Right cardiac atrium (tissue), 5 donors: ENCODE results near the gene FNIP2. TPM values are rescaled to one million over a fixed set of nuclear protein-coding genes. Genes with fewer than 3 reads are reported as not detected.
"Not testable (repeated sequence)": the region's sequence is repeated elsewhere in the genome, so short reads cannot be mapped to it uniquely, and the experiment has no call there.

Experiments used
- ATAC-seq, 2 donors: fragments of 200-7000 bp; cut with Tn5 transposase; one replicate each; pipeline versions ENCODE4 v1.8.0 to v1.9.1; 2020; ENCODE audit warnings: moderate library complexity in 2 of 2, mild to moderate bottlenecking in 1 of 2
- DNase-seq, 3 donors: peaks; one replicate each; pipeline ENCODE4 v3.0.0-alpha.2; 2020
- H3K27ac ChIP-seq: one replicate; pipeline ENCODE4 v1.5.1; 2013; ENCODE audit warnings: mild to moderate bottlenecking, low read length, control low read depth, moderate library complexity
- H3K27me3 ChIP-seq: one replicate; pipeline ENCODE4 v1.6.1; 2013; ENCODE audit not compliant: control insufficient read depth, insufficient read depth
- H3K4me1 ChIP-seq: one replicate; pipeline ENCODE4 v1.6.1; 2013; ENCODE audit warnings: low read length; ENCODE audit not compliant: control insufficient read depth, insufficient read depth
- H3K4me3 ChIP-seq: one replicate; pipeline ENCODE4 v1.5.1; 2013; ENCODE audit warnings: low read length, control low read depth
- H3K9me3 ChIP-seq: one replicate; pipeline ENCODE4 v1.6.1; 2013; ENCODE audit warnings: low read length; ENCODE audit not compliant: control insufficient read depth
- WGBS: extraction: QIAGEN DNeasy Blood & Tissue Kit; methylation state at CpG from one replicate; pipeline ENCODE4 v1.1.7; 2013; 5-methylcytosine and 5-hydroxymethylcytosine counted together
- intact Hi-C, 4 donors: fragments of 100-400 bp; cut with DNase I; formaldehyde crosslinking; loops; one replicate each; pipeline versions ENCODE4 v1.11.0 to v1.14.0; 2022 to 2023
- polyA plus RNA-seq: library from polyadenylated mRNA; stranded (reverse); fragments of 200-250 nt; gene quantifications from one replicate; pipeline ENCODE4 v1.2.3, GENCODE V29; 2013
- total RNA-seq, 4 donors: library from RNA; stranded (reverse); fragmentation: NEBNext Ultra II Directional; extraction: Animal tissue kit (Norgen Biotek cat#: 25700); gene quantifications; one replicate each; pipeline ENCODE4 v1.2.1, GENCODE V29; 2021
- donor health status: healthy with polysubstance abuse.
- donor health status: DM: no; HTN: yes; CAD: no.
- donor health status: DM: no; HTN: no; CAD: no.
- donor health status: DM: no; HTN: yes; CAD: no; lungs with severe emphysema.
- donor health status: DM: yes; HTN: yes; CAD: no.

FNIP2 gene
- total and polyA plus RNA-seq, 5 donors = 16.4 to 59.5 (median 46.3) TPM

GRCh38 chr4:158739600-158739999 is 29.2 kb upstream of the FNIP2 start:
- no peaks in the 10 kb centered on the region for H3K9me3 ChIP-seq
- DNase-seq (no peak), ATAC-seq (no peak)
- WGBS = 97% methylated on average over 2 of the region's 2 CpGs
- no peaks in the 10 kb centered on the region for H3K4me1 ChIP-seq
- no peak overlapping the region for H3K27ac ChIP-seq
- no peak overlapping the region for H3K4me3 ChIP-seq
- H3K27me3 ChIP-seq = no peaks in the 10 kb centered on the region
- intact Hi-C loops = no loop called here

DNA sequence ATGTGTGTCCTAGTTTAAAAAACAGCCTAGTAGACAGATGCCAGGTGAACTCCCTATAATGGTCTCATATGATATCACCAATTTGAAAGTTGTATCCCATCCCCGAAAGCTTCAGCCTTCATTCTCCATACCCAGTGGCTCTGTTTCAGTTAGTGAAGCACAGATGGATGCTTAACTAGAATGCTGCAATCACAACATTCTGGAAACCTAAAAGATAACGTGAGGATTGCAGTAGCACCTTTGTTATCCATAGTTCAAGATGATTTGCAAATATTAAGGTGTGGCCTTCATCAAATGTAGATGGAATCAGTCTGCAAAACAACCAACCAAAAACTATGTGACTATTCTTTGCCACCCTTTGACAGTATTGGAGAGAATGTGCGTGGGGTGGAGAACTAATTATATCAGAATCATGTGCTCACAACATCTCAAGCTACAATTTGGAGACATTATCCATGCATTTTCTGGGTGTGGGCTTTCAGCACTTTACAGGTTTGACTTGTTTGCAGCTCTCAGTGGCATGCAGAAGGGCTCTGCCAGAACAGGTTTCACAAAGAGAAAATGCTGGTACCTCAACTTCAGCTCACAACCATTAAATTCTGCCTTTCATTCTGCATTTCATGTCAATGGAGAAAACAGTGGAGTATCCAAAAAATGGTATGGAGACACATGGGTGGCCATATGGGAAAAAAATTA is 27.4 kb upstream of the FNIP2 start:
- 83% methylated on average over 3 of the region's 3 CpGs for WGBS
- no peak overlapping the region for H3K4me3 ChIP-seq
- H3K27me3 ChIP-seq = no peaks in the 10 kb centered on the region
- no peak overlapping the region for H3K27ac ChIP-seq
- intact Hi-C loops = no loop called here
- no peak for DNase-seq
- no peaks in the 10 kb centered on the region for H3K4me1 ChIP-seq
- no peaks in the 10 kb centered on the region for H3K9me3 ChIP-seq
- no peak for ATAC-seq

DNA sequence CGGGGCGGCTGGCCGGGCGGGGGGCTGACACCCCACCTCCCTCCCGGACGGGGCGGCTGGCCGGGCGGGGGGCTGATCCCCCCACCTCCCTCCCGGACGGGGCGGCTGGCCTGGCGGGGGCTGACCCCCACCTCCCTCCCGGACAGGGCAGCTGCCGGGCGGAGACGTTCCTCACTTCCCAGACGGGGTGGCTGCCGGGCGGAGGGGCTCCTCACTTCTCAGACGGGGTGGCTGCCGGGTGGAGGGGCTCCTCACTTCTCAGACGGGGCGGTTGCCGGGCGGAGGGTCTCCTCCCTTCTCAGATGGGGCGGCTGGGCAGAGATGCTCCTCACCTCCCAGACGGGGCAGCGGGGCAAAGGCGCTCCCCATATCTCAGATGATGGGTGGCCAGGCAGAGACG is 22.3 kb upstream of the FNIP2 start:
- ATAC-seq, H3K27me3 ChIP-seq, DNase-seq, H3K27ac ChIP-seq, H3K4me1 ChIP-seq, H3K4me3 ChIP-seq, H3K9me3 ChIP-seq, intact Hi-C loops: not testable (repeated sequence)
- WGBS = 97% methylated on average over 31 of the region's 31 CpGs

GRCh38 chr4:158750379-158750778 is 18.4 kb upstream of the FNIP2 start:
- intact Hi-C loops = no loop called here
- Histone ChIP-seq H3K9me3 (no peaks in the 10 kb centered on the region), H3K27ac (no peak overlapping the region), H3K4me3 (no peak overlapping the region), H3K4me1 (no peaks in the 10 kb centered on the region), H3K27me3 (no peaks in the 10 kb centered on the region)
- ATAC-seq (no peak), DNase-seq (no peak)
- 68% methylated on average over 3 of the region's 3 CpGs for WGBS

DNA sequence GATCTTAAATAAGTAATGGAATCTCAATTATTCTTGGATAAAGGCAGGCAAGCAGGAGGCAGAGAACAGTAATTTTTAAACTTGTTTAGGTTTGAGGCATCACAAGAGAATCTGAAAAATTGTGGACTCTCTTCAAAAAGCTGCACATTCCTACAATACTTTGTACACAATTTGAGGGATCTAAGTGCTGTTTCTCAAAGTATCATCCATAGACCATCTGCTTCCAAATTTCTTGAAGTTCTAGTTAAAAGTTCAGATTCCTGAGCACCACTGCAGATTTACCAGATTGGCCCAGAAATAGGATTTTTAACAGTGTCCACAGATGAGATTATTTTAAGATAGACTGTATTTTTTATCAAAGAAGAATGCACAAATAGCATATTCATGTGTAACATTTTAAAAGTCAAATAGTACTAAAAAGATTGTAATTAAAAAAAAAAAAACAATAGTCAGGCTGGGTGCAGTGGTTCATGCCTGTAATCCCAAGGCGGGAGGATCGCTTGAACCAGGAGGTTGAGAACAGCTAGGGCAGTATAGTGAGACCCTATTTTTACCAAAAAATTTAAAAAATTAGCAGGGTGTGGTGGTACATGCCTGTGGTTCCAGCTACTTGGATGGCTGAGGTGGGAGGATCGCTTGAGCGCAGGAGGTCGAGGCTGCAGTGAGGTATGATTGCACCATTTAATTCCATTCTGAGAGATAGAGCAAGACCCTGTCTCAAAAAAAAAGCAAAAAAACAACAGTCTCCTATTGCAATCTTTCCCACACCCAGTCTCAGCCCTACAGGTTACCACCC is 14.2 kb upstream of the FNIP2 start:
- Histone ChIP-seq H3K27ac (no peak overlapping the region), H3K4me1 (no peaks in the 10 kb centered on the region), H3K9me3 (no peaks in the 10 kb centered on the region), H3K4me3 (no peak overlapping the region), H3K27me3 (no peaks in the 10 kb centered on the region)
- WGBS = 97% methylated on average over 5 of the region's 5 CpGs
- no peak for DNase-seq
- intact Hi-C loops = no loop called here
- no peak for ATAC-seq

GRCh38 chr4:158755819-158756218 is 13.0 kb upstream of the FNIP2 start:
- not testable (repeated sequence) for ATAC-seq
- 94% methylated on average over 7 of the region's 7 CpGs for WGBS

DNA sequence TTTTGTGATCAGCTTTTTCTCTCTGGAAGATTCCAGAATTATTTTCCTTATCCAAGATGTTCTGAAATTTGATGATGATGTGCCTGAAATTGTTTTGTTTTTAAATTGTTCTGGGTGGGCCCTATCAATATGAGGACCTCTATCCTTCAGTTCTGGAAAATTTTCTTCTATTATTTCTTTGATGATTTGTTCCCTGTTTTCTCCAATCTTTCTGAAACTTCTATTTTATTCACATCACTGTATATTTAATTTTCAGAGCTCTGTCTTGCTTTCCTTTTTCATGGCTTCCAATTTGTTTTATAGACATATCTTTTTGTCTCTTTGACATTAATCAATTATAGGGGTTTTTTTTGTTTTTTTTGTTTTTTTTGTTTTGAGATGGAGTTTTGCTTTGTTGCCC is 12.2 kb upstream of the FNIP2 start:
- no peak overlapping the region for H3K27ac ChIP-seq
- no peaks in the 10 kb centered on the region for H3K27me3 ChIP-seq
- H3K4me1 ChIP-seq = no peaks in the 10 kb centered on the region
- ATAC-seq = no peak
- no peak overlapping the region for H3K4me3 ChIP-seq
- DNase-seq = no peak
- intact Hi-C loops = no loop called here
- H3K9me3 ChIP-seq = no peaks in the 10 kb centered on the region

More at GRCh38 chr4:158755819-158756218, 13.0 kb upstream of the FNIP2 start:
- H3K4me3 ChIP-seq, intact Hi-C loops, H3K9me3 ChIP-seq, H3K4me1 ChIP-seq, H3K27me3 ChIP-seq, H3K27ac ChIP-seq, DNase-seq: not testable (repeated sequence)

DNA sequence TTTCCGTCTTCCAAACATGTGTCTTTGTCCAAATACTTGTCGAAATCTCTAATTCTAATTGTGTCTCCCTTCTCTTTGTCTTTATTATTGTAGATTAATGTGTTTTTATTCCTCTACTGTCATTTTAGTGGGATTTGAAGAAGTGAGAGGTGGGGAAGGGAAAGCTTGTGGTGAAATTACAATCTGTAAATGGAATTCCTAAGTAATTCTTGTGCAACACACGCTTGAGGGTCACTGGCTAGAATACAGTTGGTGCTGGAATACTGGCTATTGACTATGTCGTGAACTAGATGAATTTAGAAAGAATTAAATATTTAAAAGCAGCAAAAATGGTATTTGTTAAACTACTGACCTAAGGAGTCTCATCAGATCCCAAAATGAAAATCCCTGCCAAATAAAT is 10.7 kb upstream of the FNIP2 start:
- no peak overlapping the region for H3K27ac ChIP-seq
- ATAC-seq = no peak
- WGBS = 92% methylated on average over 4 of the region's 4 CpGs
- intact Hi-C loops = no loop called here
- H3K27me3 ChIP-seq = no peaks in the 10 kb centered on the region
- H3K4me3 ChIP-seq = no peak overlapping the region
- H3K9me3 ChIP-seq = no peaks in the 10 kb centered on the region
- DNase-seq = no peak
- no peaks in the 10 kb centered on the region for H3K4me1 ChIP-seq

GRCh38 chr4:158758703-158759102 is 10.1 kb upstream of the FNIP2 start:
- intact Hi-C loops = no loop called here
- ATAC-seq (no peak), DNase-seq (no peak)
- H3K4me1 ChIP-seq = no peaks in the 10 kb centered on the region
- no peak overlapping the region for H3K27ac ChIP-seq
- WGBS = 94% methylated on average over 4 of the region's 4 CpGs
- no peaks in the 10 kb centered on the region for H3K9me3 ChIP-seq
- no peak overlapping the region for H3K4me3 ChIP-seq
- H3K27me3 ChIP-seq = no peaks in the 10 kb centered on the region

DNA sequence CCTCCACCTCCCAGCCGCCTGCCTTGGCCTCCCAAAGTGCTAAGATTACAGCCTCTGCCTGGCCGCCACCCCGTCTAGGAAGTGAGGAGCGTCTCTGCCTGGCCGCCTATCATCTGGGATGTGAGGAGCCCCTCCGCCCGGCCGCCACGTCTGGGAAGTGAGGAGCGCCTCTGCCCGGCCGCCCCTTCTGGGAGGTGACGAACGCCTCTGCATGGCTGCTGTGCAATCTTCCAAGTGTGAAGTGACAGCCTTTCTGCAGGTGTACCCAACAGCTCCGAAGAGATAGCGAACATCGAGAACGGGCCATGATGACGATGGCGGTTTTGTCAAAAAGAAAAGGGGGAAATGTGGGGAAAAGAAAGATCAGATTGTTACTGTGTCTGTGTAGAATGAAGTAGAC is 9.3 kb upstream of the FNIP2 start:
- WGBS = 98% methylated on average over 19 of the region's 20 CpGs
- DNase-seq, ATAC-seq, intact Hi-C loops, H3K27me3 ChIP-seq, H3K4me3 ChIP-seq, H3K27ac ChIP-seq, H3K9me3 ChIP-seq, H3K4me1 ChIP-seq: not testable (repeated sequence)

GRCh38 chr4:158760866-158761265 is 8.0 kb upstream of the FNIP2 start:
- no peak overlapping the region for H3K27ac ChIP-seq
- 84% methylated on average over 4 of the region's 4 CpGs for WGBS
- no peaks in the 10 kb centered on the region for H3K4me1 ChIP-seq
- H3K9me3 ChIP-seq = no peaks in the 10 kb centered on the region
- no peak overlapping the region for H3K4me3 ChIP-seq
- ATAC-seq (no peak), DNase-seq (no peak)
- intact Hi-C loops = loop anchor here in 1 of 4 donors (10.0 kb wide), 1 partner anchor 84 kb away; no protein-coding TSS in a partner anchor
- no peaks in the 10 kb centered on the region for H3K27me3 ChIP-seq
